Pancreas (tissue), 10 donors: Measurements from ENCODE around the gene SMAD2. TPM values are rescaled to one million over a fixed set of nuclear protein-coding genes. Genes with fewer than 3 reads are reported as not detected.

Source experiments
- ATAC-seq, 4 donors: fragments of 200-7000 bp; cut with Tn5 transposase; one replicate each; pipeline versions ENCODE4 v1.8.0 to v1.9.1; 2020; ENCODE audit warnings: mild to moderate bottlenecking in 4 of 4, moderate library complexity in 4 of 4
- DNase-seq, 6 donors: peaks; one replicate each; pipeline ENCODE4 v3.0.0-alpha.2; 2020
- FAIRE-seq: peaks from 2 replicates; lab custom pipeline; 2012; peaks lifted over from hg19 to GRCh38; lab: Jason Lieb, UNC
- H3K27ac ChIP-seq, 4 donors: fragments of 200-600 bp; sonication (generic); 1 replicate in 3 of 4; 2 replicates in 1 of 4; pipeline versions ENCODE4 v1.5.0 to v1.8.0; 2020
- H3K27me3 ChIP-seq, 4 donors: fragments of 200-600 bp; one replicate each; pipeline ENCODE4 v1.8.0; 2021
- H3K36me3 ChIP-seq, 3 donors: fragments of 200-600 bp; sonication (generic) in 1 of 3; one replicate each; pipeline versions ENCODE4 v1.5.0 to v1.8.0; 2020 to 2021
- H3K4me1 ChIP-seq, 3 donors: fragments of 200-600 bp; one replicate each; pipeline ENCODE4 v1.8.0; 2021
- H3K4me3 ChIP-seq, 4 donors: fragments of 200-600 bp; sonication (generic) in 2 of 4; one replicate each; pipeline versions ENCODE4 v1.5.0 to v1.8.0; 2020 to 2021
- H3K9me3 ChIP-seq, 4 donors: fragments of 200-600 bp; one replicate each; pipeline ENCODE4 v1.8.0; 2021
- CTCF ChIP-seq, 4 donors: fragments of 200-600 bp; sonication (generic) in 3 of 4; IDR thresholded peaks; one replicate each; pipeline versions ENCODE4 v1.5.0 to v1.8.0; 2021; ENCODE audit warnings: antibody characterized with exemption in 4 of 4
- WGBS, 2 donors: extraction: QIAGEN DNeasy Blood & Tissue Kit; methylation state at CpG; one replicate each; pipeline ENCODE4 v1.1.7; 2013; 5-methylcytosine and 5-hydroxymethylcytosine counted together
- intact Hi-C, 3 donors: fragments of 100-400 bp; cut with DNase I; formaldehyde crosslinking; loops; one replicate each; pipeline versions ENCODE4 v1.11.1 to v1.14.2; 2022
- polyA plus RNA-seq, 2 donors: library from polyadenylated mRNA; stranded (reverse); fragments of 200-250 nt; gene quantifications; one replicate each; pipeline ENCODE4 v1.2.3, GENCODE V29; 2013
- total RNA-seq, 6 donors: library from RNA; stranded (reverse); fragmentation: NEBNext Ultra II Directional in 4 of 6; extraction: Animal tissue kit (Norgen Biotek cat#: 25700) in 4 of 6; gene quantifications; one replicate each; pipeline versions ENCODE4 v1.2.1 to v1.2.4, GENCODE V29; 2021 to 2023
- donor health status: healthy with polysubstance abuse.
- donor health status: DM: no; HTN: no; CAD: no; lungs with moderate emphysema.
- donor health status: DM: no; HTN: no; CAD: no.
- donor health status: control.
- donor health status: control.
- donor health status: Bipolar disorder and iron deficiency.
- donor health status: DM: yes; HTN: yes; CAD: no.
- donor health status: DM: no; HTN: no; CAD: no.
- donor health status: DM: no; HTN: no; CAD: no.
- donor health status: DM: yes; HTN: yes; CAD: no.

The SMAD2 gene
- total and polyA plus RNA-seq, 8 donors: 8.7 to 71.2 (median 46.9) TPM

- no peak for ATAC-seq
- intact Hi-C loops: no loop called here
Observed at GRCh38 chr18:47817017-47817794, 113.3 kb downstream of the SMAD2 start.

GRCh38 chr18:47815486-47816270, 114.8 kb downstream of the SMAD2 start:
- Histone ChIP-seq H3K36me3 (no peaks in the 10 kb centered on the region), H3K9me3 (no peaks in the 10 kb centered on the region), H3K4me1 (peaks cover 0 to 8% (median 0%) of the 10 kb centered on the region in 3 donors), H3K4me3 (no peak overlapping the region), H3K27ac (no peak overlapping the region), H3K27me3 (no peaks in the 10 kb centered on the region)
- ATAC-seq (peak; percentile 55 to 85 (median 66)), DNase-seq (no peak), FAIRE-seq (no peak)
- TF ChIP-seq CTCF (IDR thresholded peaks at IDR 0.05): no peak
- WGBS, 2 donors: 72% methylated on average over 5 of the region's 5 CpGs
- intact Hi-C loops: no loop called here

More at GRCh38 chr18:47817017-47817794, 113.3 kb downstream of the SMAD2 start:
- TF ChIP-seq CTCF (IDR thresholded peaks at IDR 0.05): no peak
- peaks cover 0 to 8% (median 0%) of the 10 kb centered on the region in 3 donors for H3K4me1 ChIP-seq
- DNase-seq (no peak), FAIRE-seq (no peak)
- no peaks in the 10 kb centered on the region for H3K27me3 ChIP-seq
- H3K9me3 ChIP-seq: no peaks in the 10 kb centered on the region
- no peak overlapping the region for H3K4me3 ChIP-seq
- no peaks in the 10 kb centered on the region for H3K36me3 ChIP-seq
- H3K27ac ChIP-seq: no peak overlapping the region
- 93 to 95% methylated on average over 9 of the region's 9 CpGs for WGBS, 2 donors

- Histone ChIP-seq H3K4me1 (no peaks in the 10 kb centered on the region), H3K9me3 (no peaks in the 10 kb centered on the region), H3K4me3 (no peak overlapping the region), H3K27me3 (no peaks in the 10 kb centered on the region), H3K27ac (no peak overlapping the region), H3K36me3 (no peaks in the 10 kb centered on the region)
- WGBS, 2 donors: 62 to 67% methylated on average over 3 of the region's 3 CpGs
- no peak for TF ChIP-seq CTCF (IDR thresholded peaks at IDR 0.05)
- DNase-seq (no peak), ATAC-seq (no peak), FAIRE-seq (no peak)
- intact Hi-C loops: no loop called here
Observed at GRCh38 chr18:47809420-47809819, 121.0 kb downstream of the SMAD2 start.

GRCh38 chr18:47802802-47803201, 127.7 kb downstream of the SMAD2 start:
- intact Hi-C loops: no loop called here
- Histone ChIP-seq H3K4me3 (no peak overlapping the region), H3K27ac (no peak overlapping the region), H3K36me3 (no peaks in the 10 kb centered on the region), H3K4me1 (no peaks in the 10 kb centered on the region), H3K9me3 (no peaks in the 10 kb centered on the region), H3K27me3 (no peaks in the 10 kb centered on the region)
- no peak for TF ChIP-seq CTCF (IDR thresholded peaks at IDR 0.05)
- FAIRE-seq (no peak), DNase-seq (no peak), ATAC-seq (no peak)
- WGBS, 2 donors: 86 to 93% methylated on average over 6 of the region's 6 CpGs
